Measurements from ENCODE around the gene TATDN3.

The TATDN3 gene

GRCh38 chr1:212791676-212792395, at the start of gene TATDN3, which contains the start of gene NSL1:
TATDN3 (plus strand) TSS chr1:212791894; CDS start chr1:212791922, 28 bp downstream.
NSL1 (minus strand) TSS chr1:212791777; CDS start chr1:212791763, 14 bp downstream.
- H3K27ac ChIP-seq = peak within 1 kb of the TSS; percentile 72
- peaks cover 11% of the 10 kb centered on the region for H3K36me3 ChIP-seq (ENCODE audit: insufficient read depth, low read length)
- TF ChIP-seq FOXP2 (optimal IDR thresholded peaks at IDR 0.05; ENCODE audit: control extremely low read depth, extremely low read length, insufficient read depth) (peak; percentile 8), EZH2 (IDR thresholded peaks at IDR 0.05) (no peak), POLR2AphosphoS5 (IDR thresholded peaks at IDR 0.05; ENCODE audit: borderline replicate concordance, low read depth, low read length) (peak; percentile 97)
- H3K9me3 ChIP-seq (ENCODE audit: low read depth, low read length) = no peaks in the 10 kb centered on the region
- H3K9ac ChIP-seq (ENCODE audit: insufficient read length) = peak within 1 kb of the TSS; percentile 97
- H3K4me3 ChIP-seq = peak within 1 kb of the TSS; percentile 99
- DNase-seq (ENCODE audit: low read depth, low spot score) = peak; percentile 55

DNA sequence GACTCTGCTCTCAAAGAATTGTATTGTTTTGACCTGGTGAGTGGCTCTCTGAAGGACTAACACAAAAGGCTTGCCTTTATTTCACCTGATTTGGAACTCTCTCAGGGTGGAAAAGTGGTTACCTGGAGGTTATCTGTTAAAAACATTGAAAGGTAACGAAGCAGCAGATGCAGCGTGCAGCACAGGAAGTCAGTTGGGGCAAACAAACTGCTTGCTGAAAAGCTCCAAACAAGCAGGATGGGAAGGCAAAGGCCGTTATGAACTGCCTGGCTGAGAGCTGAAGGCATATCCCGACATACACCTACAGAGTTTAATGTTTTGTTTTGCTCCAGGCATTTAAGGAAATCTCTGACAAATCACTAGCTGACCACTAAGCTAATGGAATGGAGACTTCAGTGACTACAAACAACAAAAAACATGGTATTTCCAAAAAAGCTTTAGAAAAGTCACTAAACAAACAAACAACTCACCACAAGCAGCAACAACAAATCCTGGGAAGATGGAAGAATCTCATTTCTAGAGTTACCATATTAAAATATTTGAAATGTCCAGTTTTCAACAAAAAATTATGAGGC, 47.7 kb upstream of the TATDN3 start:
- Histone ChIP-seq H3K36me3 (ENCODE audit: insufficient read depth, low read length) (peaks cover 6% of the 10 kb centered on the region; the same call in 1 of the 2 replicates), H3K4me3 (no peak overlapping the region), H3K9ac (ENCODE audit: insufficient read length) (no peak overlapping the region), H3K9me3 (ENCODE audit: low read depth, low read length) (0 out of 2 replicates have a peak, but pooled peaks cover 3% of the 10 kb centered on the region), H3K27ac (no peak overlapping the region)
- no peak for DNase-seq (ENCODE audit: low read depth, low spot score)
- TF ChIP-seq POLR2AphosphoS5 (IDR thresholded peaks at IDR 0.05; ENCODE audit: borderline replicate concordance, low read depth, low read length) (no peak), EZH2 (IDR thresholded peaks at IDR 0.05) (no peak), FOXP2 (optimal IDR thresholded peaks at IDR 0.05; ENCODE audit: control extremely low read depth, extremely low read length, insufficient read depth) (no peak)

- DNase-seq (ENCODE audit: low read depth, low spot score) = no peak
- no peak overlapping the region for H3K9ac ChIP-seq (ENCODE audit: insufficient read length)
- H3K9me3 ChIP-seq (ENCODE audit: low read depth, low read length) = 0 out of 2 replicates have a peak, but pooled peaks cover 3% of the 10 kb centered on the region
- peaks cover 6% of the 10 kb centered on the region; the same call in 1 of the 2 replicates for H3K36me3 ChIP-seq (ENCODE audit: insufficient read depth, low read length)
- TF ChIP-seq EZH2 (IDR thresholded peaks at IDR 0.05) (no peak), POLR2AphosphoS5 (IDR thresholded peaks at IDR 0.05; ENCODE audit: borderline replicate concordance, low read depth, low read length) (no peak), FOXP2 (optimal IDR thresholded peaks at IDR 0.05; ENCODE audit: control extremely low read depth, extremely low read length, insufficient read depth) (no peak)
- no peak overlapping the region for H3K27ac ChIP-seq
- H3K4me3 ChIP-seq = no peak overlapping the region
Measured at GRCh38 chr1:212745303-212745702, 46.4 kb upstream of the TATDN3 start.

DNA sequence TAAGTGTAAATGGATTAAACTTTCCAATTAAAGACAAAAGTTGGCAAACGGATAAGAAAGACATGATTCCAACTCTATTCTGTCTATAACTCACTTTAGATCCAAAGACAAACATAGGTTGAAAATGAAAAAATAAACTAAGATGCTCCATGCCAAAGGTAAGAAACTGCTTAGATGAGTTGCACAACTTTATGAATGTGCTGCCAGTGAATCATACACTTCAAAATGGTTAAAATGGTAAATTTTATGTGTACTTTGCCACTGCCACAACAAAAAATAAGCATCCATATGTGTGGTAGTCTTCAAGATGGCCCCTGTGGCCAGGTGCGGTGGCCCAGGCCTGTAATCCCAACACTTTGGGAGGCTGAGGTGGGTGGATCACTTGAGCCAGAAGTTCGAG, 45.1 kb upstream of the TATDN3 start:
- Histone ChIP-seq H3K27ac (no peak overlapping the region), H3K9ac (ENCODE audit: insufficient read length) (no peak overlapping the region), H3K9me3 (ENCODE audit: low read depth, low read length) (0 out of 2 replicates have a peak, but pooled peaks cover 3% of the 10 kb centered on the region), H3K4me3 (no peak overlapping the region), H3K36me3 (ENCODE audit: insufficient read depth, low read length) (no peaks in the 10 kb centered on the region; the same call in 1 of the 2 replicates)
- no peak for DNase-seq (ENCODE audit: low read depth, low spot score)
- TF ChIP-seq FOXP2 (optimal IDR thresholded peaks at IDR 0.05; ENCODE audit: control extremely low read depth, extremely low read length, insufficient read depth) = no peak
- TF ChIP-seq POLR2AphosphoS5 (IDR thresholded peaks at IDR 0.05; ENCODE audit: borderline replicate concordance, low read depth, low read length) = no peak
- no peak for TF ChIP-seq EZH2 (IDR thresholded peaks at IDR 0.05)

- H3K27ac ChIP-seq = no peak overlapping the region
Measured at GRCh38 chr1:212749821-212750535, 41.7 kb upstream of the TATDN3 start.

GRCh38 chr1:212752252-212752933, 39.3 kb upstream of the TATDN3 start:
- 0 out of 2 replicates have a peak, but pooled peaks cover under 1% of the 10 kb centered on the region for H3K9me3 ChIP-seq (ENCODE audit: low read depth, low read length)
- no peaks in the 10 kb centered on the region; the same call in 1 of the 2 replicates for H3K36me3 ChIP-seq (ENCODE audit: insufficient read depth, low read length)
- H3K4me3 ChIP-seq = no peak overlapping the region
- no peak for DNase-seq (ENCODE audit: low read depth, low spot score)
- no peak overlapping the region for H3K9ac ChIP-seq (ENCODE audit: insufficient read length)
- TF ChIP-seq POLR2AphosphoS5 (IDR thresholded peaks at IDR 0.05; ENCODE audit: borderline replicate concordance, low read depth, low read length) (no peak), FOXP2 (optimal IDR thresholded peaks at IDR 0.05; ENCODE audit: control extremely low read depth, extremely low read length, insufficient read depth) (no peak), EZH2 (IDR thresholded peaks at IDR 0.05) (no peak)
- no peak overlapping the region for H3K27ac ChIP-seq

More at GRCh38 chr1:212749821-212750535, 41.7 kb upstream of the TATDN3 start:
- Histone ChIP-seq H3K9me3 (ENCODE audit: low read depth, low read length) (0 out of 2 replicates have a peak, but pooled peaks cover 3% of the 10 kb centered on the region), H3K36me3 (ENCODE audit: insufficient read depth, low read length) (no peaks in the 10 kb centered on the region; the same call in 1 of the 2 replicates), H3K4me3 (no peak overlapping the region), H3K9ac (ENCODE audit: insufficient read length) (no peak overlapping the region)
- DNase-seq (ENCODE audit: low read depth, low spot score) = peak; percentile 64
- TF ChIP-seq FOXP2 (optimal IDR thresholded peaks at IDR 0.05; ENCODE audit: control extremely low read depth, extremely low read length, insufficient read depth) (no peak), POLR2AphosphoS5 (IDR thresholded peaks at IDR 0.05; ENCODE audit: borderline replicate concordance, low read depth, low read length) (no peak), EZH2 (IDR thresholded peaks at IDR 0.05) (no peak)

DNA sequence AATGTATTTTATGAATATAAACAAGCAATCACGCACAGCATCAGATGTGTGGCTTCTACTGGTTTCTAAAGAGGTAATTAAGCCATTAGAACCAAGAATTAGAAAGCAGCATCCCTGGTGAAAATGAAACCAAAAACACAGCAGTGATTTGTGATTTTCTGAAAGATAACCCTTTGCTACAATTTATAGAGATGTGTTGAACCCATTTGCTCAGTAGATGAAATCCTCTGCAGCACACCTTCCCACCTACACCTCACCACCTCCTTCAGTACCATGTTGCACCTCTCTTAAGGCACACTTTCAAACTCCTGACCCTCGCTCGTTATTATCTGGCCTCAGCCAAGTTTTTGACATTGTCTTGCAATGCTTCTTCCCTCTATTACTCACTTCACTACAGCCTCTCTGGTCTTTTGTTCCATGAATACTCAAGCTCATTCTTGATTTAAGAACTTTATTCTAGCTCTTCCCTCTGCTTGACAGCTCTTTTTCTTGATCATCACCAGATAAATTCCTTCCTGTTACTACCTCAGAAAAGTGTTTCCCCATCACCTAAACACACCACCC, 38.7 kb upstream of the TATDN3 start:
- no peak for TF ChIP-seq EZH2 (IDR thresholded peaks at IDR 0.05)
- DNase-seq (ENCODE audit: low read depth, low spot score) = no peak
- Histone ChIP-seq H3K27ac (no peak overlapping the region), H3K4me3 (no peak overlapping the region), H3K36me3 (ENCODE audit: insufficient read depth, low read length) (no peaks in the 10 kb centered on the region; the same call in 1 of the 2 replicates), H3K9me3 (ENCODE audit: low read depth, low read length) (no peaks in the 10 kb centered on the region), H3K9ac (ENCODE audit: insufficient read length) (no peak overlapping the region)
